MCF 10A (cell line): ENCODE measurements around the gene COBL. TPM values are rescaled to one million over a fixed set of nuclear protein-coding genes. Genes with fewer than 3 reads are reported as not detected.

Experiments
- BruUV-seq: library from RNA; stranded (reverse); fragments of 400-500 nt; replicated peaks from 2 replicates; lab custom pipeline; 2021; lab: Mats Ljungman, UMichigan
- CTCF ChIA-PET: fragments of 300-600 bp; sonication (Branson Sonifier 250); formaldehyde crosslinking; extraction: SDS; loops from one replicate; lab custom pipeline; 2021; ENCODE audit warnings: antibody characterized with exemption, inconsistent platforms; lab: Yijun Ruan, JAX
- POLR2A ChIA-PET: fragments of 300-600, 350-650 bp; sonication (Branson Sonifier 250); formaldehyde crosslinking; extraction: SDS; loops from one replicate; lab custom pipeline; 2020; ENCODE audit warnings: antibody characterized with exemption, inconsistent platforms; lab: Yijun Ruan, JAX
- DNase-seq: peaks from one replicate; pipeline ENCODE4 v3.0.0-alpha.2; 2018; ENCODE audit not compliant: unreplicated experiment
- H3K27ac Mint-ChIP-seq: one replicate; pipeline ENCODE4 v1.8.0; 2022; ENCODE audit warnings: mild to moderate bottlenecking, low read depth, mixed read lengths; ENCODE audit not compliant: unreplicated experiment
- H3K27me3 Mint-ChIP-seq: one replicate; pipeline ENCODE4 v1.8.0; 2022; ENCODE audit warnings: mixed read lengths; ENCODE audit not compliant: insufficient read depth, unreplicated experiment
- H3K36me3 Mint-ChIP-seq: one replicate; pipeline ENCODE4 v1.8.0; 2022; ENCODE audit warnings: mild to moderate bottlenecking, moderate library complexity, mixed read lengths; ENCODE audit not compliant: insufficient read depth, unreplicated experiment
- H3K4me1 Mint-ChIP-seq: one replicate; pipeline ENCODE4 v1.8.0; 2022; ENCODE audit warnings: mixed read lengths; ENCODE audit not compliant: insufficient read depth, unreplicated experiment
- H3K4me3 Mint-ChIP-seq: one replicate; pipeline ENCODE4 v1.8.0; 2022; ENCODE audit warnings: mild to moderate bottlenecking, moderate library complexity, mixed read lengths; ENCODE audit not compliant: unreplicated experiment
- H3K9me3 Mint-ChIP-seq: one replicate; pipeline ENCODE4 v1.8.0; 2022; ENCODE audit warnings: mixed read lengths; ENCODE audit not compliant: unreplicated experiment
- CTCF ChIP-seq: fragments of 200-600 bp; IDR thresholded peaks from one replicate; pipeline ENCODE4 v1.8.0; 2022; ENCODE audit warnings: antibody characterized with exemption, mild to moderate bottlenecking; ENCODE audit not compliant: unreplicated experiment
- intact Hi-C: fragments of 100-400 bp; cut with micrococcal nuclease; formaldehyde crosslinking; loops from 2 replicates; pipeline ENCODE4 v1.14.1; 2022
- total RNA-seq: library from RNA; stranded (reverse); gene quantifications from 2 replicates; pipeline ENCODE4 v1.2.3, GENCODE V29; 2022

COBL gene
- total RNA-seq, 1 experiment from 2014 or later = 12.3 TPM

- no peaks in the 10 kb centered on the region for H3K36me3 Mint-ChIP-seq
- intact Hi-C loops = no loop called here
- no peak overlapping the region for H3K4me3 Mint-ChIP-seq
- POLR2A ChIA-PET = interaction anchor here (0.7 to 1.0 kb wide), 2 partner anchors 12 to 67 kb away, joined by 3 to 5 read pairs; no protein-coding TSS in a partner anchor
- no TSS peak for BruUV-seq
- no peak for DNase-seq
- CTCF ChIA-PET = no interaction called here
- H3K9me3 Mint-ChIP-seq = no peaks in the 10 kb centered on the region
- H3K27ac Mint-ChIP-seq = no peak overlapping the region
- no peak for TF ChIP-seq CTCF
- H3K4me1 Mint-ChIP-seq = no peaks in the 10 kb centered on the region
- H3K27me3 Mint-ChIP-seq = no peaks in the 10 kb centered on the region
Measured at GRCh38 chr7:51288896-51289622, 27.6 kb downstream of the COBL start.

DNA sequence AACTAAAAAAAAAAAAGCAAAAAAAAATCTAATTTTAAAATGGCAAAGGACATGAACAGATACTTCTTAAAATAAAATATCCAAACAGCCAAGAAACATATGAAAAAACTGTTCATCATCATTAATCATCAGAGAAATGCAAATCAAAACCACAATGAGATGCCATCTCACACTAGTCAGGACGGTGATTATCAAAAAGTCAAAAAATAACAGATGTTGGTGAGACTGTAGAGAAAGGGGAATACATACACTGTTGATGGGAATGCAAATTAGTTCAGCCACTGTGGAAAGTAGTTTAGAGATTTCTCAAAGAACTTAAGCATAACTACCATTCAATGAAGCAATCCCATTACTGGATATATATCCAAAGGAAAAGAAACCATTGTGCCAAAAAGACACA is 30.2 kb downstream of the COBL start:
- Mint-ChIP-seq H3K4me1 (no peaks in the 10 kb centered on the region), H3K36me3 (no peaks in the 10 kb centered on the region), H3K9me3 (peaks cover 7% of the 10 kb centered on the region), H3K4me3 (no peak overlapping the region), H3K27ac (no peak overlapping the region), H3K27me3 (no peaks in the 10 kb centered on the region)
- no TSS peak for BruUV-seq
- ChIA-PET POLR2A (interaction anchor here (0.6 kb wide), 1 partner anchor 87 kb away, joined by 3 read pairs; no protein-coding TSS in a partner anchor), CTCF (interaction anchor here (0.7 to 1.8 kb wide), 2 partner anchors 57 to 61 kb away, joined by 3 to 4 read pairs; no protein-coding TSS in a partner anchor)
- intact Hi-C loops = no loop called here
- DNase-seq = no peak
- no peak for TF ChIP-seq CTCF

DNA sequence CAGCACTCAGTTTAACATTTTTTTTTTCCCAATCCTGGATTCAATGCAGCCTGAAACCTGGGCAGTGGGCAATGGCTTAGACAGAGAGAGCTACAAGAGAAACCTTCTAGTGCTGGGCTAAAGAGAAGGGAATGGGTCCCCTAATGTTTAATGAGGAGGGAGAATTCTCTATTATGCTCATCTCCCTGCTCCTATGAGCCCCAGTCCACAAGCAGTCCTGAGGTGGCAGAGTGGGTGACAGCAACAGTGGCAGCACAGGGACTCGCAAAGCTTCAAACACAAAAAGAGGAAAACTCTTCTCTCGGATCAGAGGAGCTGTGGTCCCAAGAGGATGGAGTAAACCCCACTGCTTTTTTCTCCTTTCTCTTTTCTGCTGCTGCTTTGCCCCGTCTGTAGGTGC is 36.5 kb downstream of the COBL start:
- H3K36me3 Mint-ChIP-seq = no peaks in the 10 kb centered on the region
- H3K4me3 Mint-ChIP-seq = no peak overlapping the region
- no peak for DNase-seq
- ChIA-PET POLR2A (interaction anchor here (1.0 kb wide), 1 partner anchor 14 kb away, joined by 4 read pairs; no protein-coding TSS in a partner anchor), CTCF (interaction anchor here (0.6 to 0.7 kb wide), 2 partner anchors 13 to 844 kb away, joined by 3 read pairs; no protein-coding TSS in a partner anchor)
- no peak overlapping the region for H3K27ac Mint-ChIP-seq
- peaks cover 7% of the 10 kb centered on the region for H3K9me3 Mint-ChIP-seq
- peaks cover 7% of the 10 kb centered on the region for H3K4me1 Mint-ChIP-seq
- intact Hi-C loops = no loop called here
- no peak for TF ChIP-seq CTCF
- no peaks in the 10 kb centered on the region for H3K27me3 Mint-ChIP-seq
- no TSS peak for BruUV-seq

- CTCF ChIA-PET = interaction anchor here (0.6 to 0.7 kb wide), 2 partner anchors 10 to 14 kb away, joined by 3 read pairs; no protein-coding TSS in a partner anchor
- POLR2A ChIA-PET = interaction anchor here (1.0 kb wide), 1 partner anchor 15 kb away, joined by 4 read pairs; no protein-coding TSS in a partner anchor
Measured at GRCh38 chr7:51279391-51280023, 37.1 kb downstream of the COBL start.

More at GRCh38 chr7:51279391-51280023, 37.1 kb downstream of the COBL start:
- peaks cover 7% of the 10 kb centered on the region for H3K9me3 Mint-ChIP-seq
- peaks cover 7% of the 10 kb centered on the region for H3K4me1 Mint-ChIP-seq
- no peak overlapping the region for H3K27ac Mint-ChIP-seq
- H3K36me3 Mint-ChIP-seq = no peaks in the 10 kb centered on the region
- no TSS peak for BruUV-seq
- no peak overlapping the region for H3K4me3 Mint-ChIP-seq
- no peak for TF ChIP-seq CTCF
- no peak for DNase-seq
- intact Hi-C loops = no loop called here
- H3K27me3 Mint-ChIP-seq = no peaks in the 10 kb centered on the region
